Osteocyte (in vitro differentiated cells): ENCODE measurements around the gene COL4A4. TPM values are rescaled to one million over a fixed set of nuclear protein-coding genes. Genes with fewer than 3 reads are reported as not detected.
A peak's percentile ranks its signal among the peaks of the same experiment; 100 is the strongest.

ENCODE experiments used
- DNase-seq: peaks from one replicate; pipeline ENCODE4 v3.0.0; 2021; ENCODE audit warnings: mixed read lengths; ENCODE audit not compliant: unreplicated experiment; ENCODE audit errors: extremely low spot score
- H3K27ac Mint-ChIP-seq: one replicate; pipeline ENCODE4 v1.8.0; 2021; ENCODE audit warnings: mild to moderate bottlenecking, mixed read lengths; ENCODE audit not compliant: unreplicated experiment
- H3K27me3 Mint-ChIP-seq: one replicate; pipeline ENCODE4 v1.8.0; 2021; ENCODE audit warnings: mixed read lengths; ENCODE audit not compliant: unreplicated experiment
- H3K36me3 Mint-ChIP-seq: one replicate; pipeline ENCODE4 v1.8.0; 2021; ENCODE audit warnings: mixed read lengths; ENCODE audit not compliant: unreplicated experiment
- H3K4me1 Mint-ChIP-seq: one replicate; pipeline ENCODE4 v1.8.0; 2021; ENCODE audit warnings: mixed read lengths; ENCODE audit not compliant: unreplicated experiment
- H3K4me3 Mint-ChIP-seq: one replicate; pipeline ENCODE4 v1.8.0; 2021; ENCODE audit warnings: mild to moderate bottlenecking, moderate library complexity, mixed read lengths; ENCODE audit not compliant: unreplicated experiment
- H3K9me3 Mint-ChIP-seq: one replicate; pipeline ENCODE4 v1.8.0; 2021; ENCODE audit warnings: mixed read lengths; ENCODE audit not compliant: unreplicated experiment
- CTCF ChIP-seq: fragments of 200-600 bp; sonication (generic); IDR thresholded peaks from 2 replicates; pipeline ENCODE4 v1.5.0; 2021; ENCODE audit warnings: antibody characterized with exemption, mild to moderate bottlenecking, moderate library complexity
- total RNA-seq: library from RNA; stranded (reverse); gene quantifications from 2 replicates; pipeline ENCODE4 v1.2.1, GENCODE V29; 2021

COL4A4 gene
- total RNA-seq, 1 donor from 2014 or later, result 2.0 TPM

DNA sequence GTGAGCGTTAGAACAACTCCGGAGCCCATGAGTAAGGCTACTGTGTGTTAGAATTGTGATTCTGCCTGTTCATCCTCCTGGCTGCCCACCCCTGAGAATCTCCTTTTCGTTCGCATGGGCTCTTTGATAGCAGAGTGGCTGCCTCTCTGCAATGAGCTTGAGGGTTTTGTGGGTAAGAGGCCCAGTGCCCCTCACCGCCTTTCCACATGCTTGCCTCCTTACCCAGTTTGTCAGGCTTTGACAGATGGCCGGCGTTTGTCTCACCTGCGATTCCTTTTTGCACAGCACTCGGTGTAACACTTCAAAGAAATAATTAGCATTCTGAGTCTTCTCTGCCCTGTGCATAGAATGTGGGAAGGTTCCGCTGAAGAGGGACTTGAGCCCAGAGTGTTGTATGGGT lies 190.2 kb downstream of the COL4A4 start:
- peaks cover 37% of the 10 kb centered on the region for H3K4me1 Mint-ChIP-seq
- H3K27ac Mint-ChIP-seq, result no peak overlapping the region
- DNase-seq, result no peak
- no peak overlapping the region for H3K4me3 Mint-ChIP-seq
- H3K27me3 Mint-ChIP-seq, result no peaks in the 10 kb centered on the region
- no peaks in the 10 kb centered on the region for H3K36me3 Mint-ChIP-seq
- TF ChIP-seq CTCF, result no peak
- no peaks in the 10 kb centered on the region for H3K9me3 Mint-ChIP-seq

GRCh38 chr2:226971770-226972169 lies 192.2 kb downstream of the COL4A4 start:
- DNase-seq, result no peak
- no peak overlapping the region for H3K27ac Mint-ChIP-seq
- H3K27me3 Mint-ChIP-seq, result no peaks in the 10 kb centered on the region
- no peaks in the 10 kb centered on the region for H3K9me3 Mint-ChIP-seq
- TF ChIP-seq CTCF, result no peak
- H3K36me3 Mint-ChIP-seq, result no peaks in the 10 kb centered on the region
- H3K4me1 Mint-ChIP-seq, result peaks cover 23% of the 10 kb centered on the region
- no peak overlapping the region for H3K4me3 Mint-ChIP-seq

DNA sequence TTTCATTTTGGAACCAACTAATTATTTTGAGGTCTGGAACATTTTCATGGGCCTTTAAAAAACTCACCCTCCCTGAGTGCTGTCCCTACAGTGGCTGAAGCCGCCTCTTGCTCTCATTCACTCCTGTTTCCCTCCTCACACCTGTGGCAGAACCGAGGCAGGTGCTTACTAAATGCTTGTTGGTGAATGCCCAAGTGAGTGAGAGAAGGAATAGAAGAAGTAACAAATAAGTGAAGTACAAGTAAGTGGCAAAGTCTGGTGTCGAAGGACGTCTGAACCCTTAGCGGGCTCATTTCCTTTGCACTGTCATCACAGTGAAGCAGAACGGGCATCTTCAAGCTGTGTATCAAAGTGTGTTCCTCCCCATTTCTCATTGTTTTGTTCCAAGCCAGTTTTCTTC lies 192.9 kb downstream of the COL4A4 start:
- no peaks in the 10 kb centered on the region for H3K36me3 Mint-ChIP-seq
- no peaks in the 10 kb centered on the region for H3K27me3 Mint-ChIP-seq
- H3K4me1 Mint-ChIP-seq, result peaks cover 23% of the 10 kb centered on the region
- DNase-seq, result no peak
- no peak overlapping the region for H3K4me3 Mint-ChIP-seq
- no peaks in the 10 kb centered on the region for H3K9me3 Mint-ChIP-seq
- no peak for TF ChIP-seq CTCF
- peak overlapping the region; percentile 10 for H3K27ac Mint-ChIP-seq

DNA sequence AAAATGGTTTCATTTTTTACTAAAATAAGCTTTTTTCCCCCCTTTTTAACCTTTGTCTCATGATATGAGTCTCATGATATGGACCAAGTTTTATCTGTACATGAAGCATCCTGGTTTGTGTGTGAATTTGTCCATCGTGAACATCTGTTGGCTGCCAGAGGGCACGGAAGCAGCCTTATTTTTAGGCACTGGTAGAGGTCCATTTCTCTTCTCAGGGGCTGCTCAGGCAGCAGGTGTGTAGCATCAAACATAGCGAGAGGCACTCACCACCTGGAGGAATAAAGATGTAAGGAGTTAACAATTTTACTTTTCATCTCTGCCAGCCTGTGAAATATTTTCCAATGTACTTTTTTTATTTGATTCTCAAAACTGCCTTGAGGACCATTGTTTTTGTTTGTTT lies 193.6 kb downstream of the COL4A4 start:
- no peaks in the 10 kb centered on the region for H3K27me3 Mint-ChIP-seq
- H3K9me3 Mint-ChIP-seq, result no peaks in the 10 kb centered on the region
- peaks cover 23% of the 10 kb centered on the region for H3K4me1 Mint-ChIP-seq
- TF ChIP-seq CTCF, result no peak
- no peak overlapping the region for H3K4me3 Mint-ChIP-seq
- no peak for DNase-seq
- no peaks in the 10 kb centered on the region for H3K36me3 Mint-ChIP-seq
- peak overlapping the region; percentile 4 for H3K27ac Mint-ChIP-seq

DNA sequence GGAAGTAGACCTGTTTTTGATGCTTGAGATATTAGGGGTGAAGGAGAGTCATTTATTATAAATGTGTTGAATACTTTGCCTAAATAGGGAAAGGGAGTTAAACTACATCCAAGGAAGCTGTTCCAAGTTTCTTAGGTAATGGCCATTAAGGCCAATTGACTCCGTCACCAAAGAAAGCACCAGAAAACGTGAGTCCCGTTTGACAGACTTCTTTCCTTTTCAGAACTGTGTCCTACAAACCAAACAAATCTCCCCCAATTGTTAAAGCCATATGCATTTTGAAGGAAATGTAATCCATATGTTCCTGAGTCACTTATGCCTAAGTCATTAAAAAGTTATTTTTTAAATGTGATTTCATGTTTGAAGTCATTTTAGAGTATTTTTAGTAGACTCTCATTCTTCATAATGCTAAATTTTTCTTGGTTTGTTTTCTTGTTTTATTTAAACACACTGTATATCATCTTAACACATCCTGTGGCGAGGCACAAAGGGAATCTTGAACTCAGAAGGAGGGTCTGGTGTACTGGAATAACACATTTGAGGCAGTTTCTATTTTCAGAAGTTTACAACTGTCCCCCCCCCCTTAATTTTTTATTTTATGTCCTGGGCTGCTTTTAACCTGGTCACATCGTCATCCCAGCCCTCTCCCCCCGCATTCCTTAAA lies 194.5 kb downstream of the COL4A4 start:
- H3K27me3 Mint-ChIP-seq, result no peaks in the 10 kb centered on the region
- H3K4me3 Mint-ChIP-seq, result no peak overlapping the region
- peak overlapping the region; percentile 79 for H3K27ac Mint-ChIP-seq
- no peak for DNase-seq
- H3K9me3 Mint-ChIP-seq, result no peaks in the 10 kb centered on the region
- H3K36me3 Mint-ChIP-seq, result no peaks in the 10 kb centered on the region
- H3K4me1 Mint-ChIP-seq, result peaks cover 23% of the 10 kb centered on the region
- no peak for TF ChIP-seq CTCF
